GM06990 (cell line): ENCODE results near the gene IL17RD.
A peak's percentile ranks its signal among the peaks of the same experiment; 100 is the strongest.

Source experiments
- DNase-seq: peaks from one replicate; pipeline ENCODE4 v3.0.0-alpha.2; 2011; ENCODE audit not compliant: insufficient read length; ENCODE audit errors: extremely low read depth
- H3K27me3 ChIP-seq: replicated peaks from 2 replicates; pipeline ENCODE4 v1.6.0; 2011; ENCODE audit warnings: low read length; ENCODE audit not compliant: control insufficient read depth, insufficient read depth
- H3K36me3 ChIP-seq: 2 replicates; pipeline ENCODE4 v1.5.1; 2011; ENCODE audit warnings: low read length; ENCODE audit not compliant: control insufficient read depth, insufficient read depth
- H3K4me3 ChIP-seq: replicated peaks from 2 replicates; pipeline ENCODE4 v1.5.1; 2011; ENCODE audit warnings: low read depth, mild to moderate bottlenecking, control low read depth, low read length
- TF ChIP-seq, protein P1 (sequence below): IDR thresholded peaks from 2 replicates; pipeline ENCODE4 v1.5.1; 2011; ENCODE audit warnings: low read length, control low read depth, mild to moderate bottlenecking, inconsistent platforms; ENCODE audit not compliant: insufficient read depth, poor library complexity, severe bottlenecking

The IL17RD gene

DNA sequence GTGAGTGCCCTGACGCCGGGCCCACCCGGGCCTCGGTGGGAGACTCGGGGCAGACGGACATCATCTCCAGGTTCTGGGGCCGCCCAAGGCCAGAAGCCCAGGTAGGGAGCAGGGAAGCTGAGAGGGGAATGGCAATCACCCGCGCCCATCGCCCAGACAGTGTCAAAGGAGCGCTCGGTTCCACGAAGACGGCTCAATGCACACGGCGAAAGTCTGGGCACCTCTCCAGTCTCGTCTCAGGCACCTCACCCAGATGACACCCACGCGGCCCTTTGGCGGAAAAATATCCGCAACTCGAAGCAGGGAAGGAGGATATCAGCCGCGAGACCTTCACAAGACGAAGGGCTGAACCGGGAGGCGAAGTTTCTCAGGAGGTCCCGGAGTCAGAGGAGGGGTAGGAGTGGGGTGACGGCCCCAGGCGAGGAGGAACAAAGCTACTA lies 916 bp downstream of the IL17RD start:
- no peaks in the 10 kb centered on the region for H3K36me3 ChIP-seq
- H3K4me3 ChIP-seq: no peak overlapping the region
- peaks cover 6% of the 10 kb centered on the region for H3K27me3 ChIP-seq
- TF ChIP-seq, protein P1, sequence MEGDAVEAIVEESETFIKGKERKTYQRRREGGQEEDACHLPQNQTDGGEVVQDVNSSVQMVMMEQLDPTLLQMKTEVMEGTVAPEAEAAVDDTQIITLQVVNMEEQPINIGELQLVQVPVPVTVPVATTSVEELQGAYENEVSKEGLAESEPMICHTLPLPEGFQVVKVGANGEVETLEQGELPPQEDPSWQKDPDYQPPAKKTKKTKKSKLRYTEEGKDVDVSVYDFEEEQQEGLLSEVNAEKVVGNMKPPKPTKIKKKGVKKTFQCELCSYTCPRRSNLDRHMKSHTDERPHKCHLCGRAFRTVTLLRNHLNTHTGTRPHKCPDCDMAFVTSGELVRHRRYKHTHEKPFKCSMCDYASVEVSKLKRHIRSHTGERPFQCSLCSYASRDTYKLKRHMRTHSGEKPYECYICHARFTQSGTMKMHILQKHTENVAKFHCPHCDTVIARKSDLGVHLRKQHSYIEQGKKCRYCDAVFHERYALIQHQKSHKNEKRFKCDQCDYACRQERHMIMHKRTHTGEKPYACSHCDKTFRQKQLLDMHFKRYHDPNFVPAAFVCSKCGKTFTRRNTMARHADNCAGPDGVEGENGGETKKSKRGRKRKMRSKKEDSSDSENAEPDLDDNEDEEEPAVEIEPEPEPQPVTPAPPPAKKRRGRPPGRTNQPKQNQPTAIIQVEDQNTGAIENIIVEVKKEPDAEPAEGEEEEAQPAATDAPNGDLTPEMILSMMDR: no peak
- peak; percentile 15 for DNase-seq

DNA sequence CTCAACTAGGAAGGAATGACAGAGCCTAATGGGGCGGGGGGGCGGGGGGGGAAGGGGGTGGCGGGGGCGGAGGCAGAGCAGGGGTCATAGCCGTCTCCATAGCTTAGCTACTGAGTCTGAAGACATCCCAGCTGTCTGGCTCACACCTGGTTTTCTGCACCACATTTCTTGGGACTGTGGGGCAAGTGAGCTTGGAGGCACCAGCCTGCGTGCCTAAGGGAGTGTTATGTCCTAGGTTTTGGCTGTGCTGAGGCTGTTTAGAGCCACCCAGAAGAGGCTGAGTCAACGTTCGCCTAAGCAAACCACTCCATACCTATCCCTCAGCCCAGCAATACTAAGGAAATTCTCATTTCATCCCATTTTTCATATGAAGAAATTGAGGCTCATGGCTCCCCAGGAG lies 1.4 kb downstream of the IL17RD start:
- TF ChIP-seq, protein P1: no peak

DNA sequence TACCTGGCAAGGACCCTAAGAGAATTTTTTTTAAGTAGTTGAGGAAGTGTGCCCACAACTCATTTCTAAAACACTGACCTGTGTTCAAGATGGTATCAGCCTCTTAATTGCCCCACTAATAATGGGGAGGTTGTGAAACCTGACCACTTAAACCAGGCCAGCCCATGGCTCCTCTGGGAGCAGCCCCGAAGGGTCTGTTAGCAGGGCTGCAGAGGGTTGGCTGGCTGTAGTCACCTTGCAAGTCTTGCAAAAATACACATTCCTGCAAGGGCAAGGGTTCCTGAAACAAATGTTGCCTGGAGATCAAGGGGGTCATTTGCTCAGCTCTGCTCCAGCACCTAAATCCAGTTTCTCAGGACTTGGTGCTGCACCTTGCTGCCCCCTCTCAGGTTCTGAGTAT lies 3.2 kb downstream of the IL17RD start:
- TF ChIP-seq, protein P1: no peak
- no peak for DNase-seq
- Histone ChIP-seq H3K4me3 (no peak overlapping the region), H3K36me3 (no peaks in the 10 kb centered on the region), H3K27me3 (peaks cover 6% of the 10 kb centered on the region)

More for the DNA sequence above, 1.4 kb downstream of the IL17RD start:
- no peak for DNase-seq
- Histone ChIP-seq H3K27me3 (peaks cover 6% of the 10 kb centered on the region), H3K36me3 (no peaks in the 10 kb centered on the region), H3K4me3 (no peak overlapping the region)

DNA sequence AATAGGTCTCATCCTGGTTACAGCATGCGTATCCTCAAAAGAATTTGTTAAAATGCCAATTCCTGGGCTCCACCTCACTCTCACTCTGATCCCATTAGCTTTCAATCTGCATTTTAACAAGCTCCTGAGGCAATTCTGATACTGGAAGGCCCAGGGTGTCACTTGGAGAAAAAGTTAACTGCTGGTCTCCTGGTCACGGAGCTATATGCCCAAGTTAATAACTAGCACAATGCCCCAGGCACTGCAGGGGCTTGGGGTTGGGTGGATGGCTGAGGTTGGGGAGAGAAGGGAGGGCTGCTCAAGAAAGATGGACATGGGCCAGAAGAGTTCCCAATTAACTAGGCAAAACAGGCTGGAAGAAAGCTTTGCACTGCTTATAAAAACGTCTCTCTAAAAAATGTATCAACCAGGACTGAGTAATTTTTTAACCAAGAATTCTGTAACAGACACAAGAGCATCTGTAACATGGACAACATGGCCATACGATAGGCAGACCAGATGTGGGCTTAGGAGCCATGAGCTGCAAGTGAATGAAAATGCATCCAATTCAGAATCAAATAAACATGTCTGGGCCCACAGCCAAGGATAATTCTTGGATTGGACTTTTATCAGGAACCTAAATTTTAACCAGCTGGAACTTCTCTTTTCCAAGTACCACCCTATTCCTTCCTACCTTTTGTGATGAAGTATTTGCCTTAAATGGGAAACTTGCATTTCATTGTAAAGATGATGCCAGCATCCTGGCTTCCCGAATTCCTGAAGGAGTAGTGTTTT lies 4.2 kb downstream of the IL17RD start:
- TF ChIP-seq, protein P1: no peak
- Histone ChIP-seq H3K27me3 (peaks cover 4% of the 10 kb centered on the region), H3K4me3 (no peak overlapping the region), H3K36me3 (no peaks in the 10 kb centered on the region)
- no peak for DNase-seq

DNA sequence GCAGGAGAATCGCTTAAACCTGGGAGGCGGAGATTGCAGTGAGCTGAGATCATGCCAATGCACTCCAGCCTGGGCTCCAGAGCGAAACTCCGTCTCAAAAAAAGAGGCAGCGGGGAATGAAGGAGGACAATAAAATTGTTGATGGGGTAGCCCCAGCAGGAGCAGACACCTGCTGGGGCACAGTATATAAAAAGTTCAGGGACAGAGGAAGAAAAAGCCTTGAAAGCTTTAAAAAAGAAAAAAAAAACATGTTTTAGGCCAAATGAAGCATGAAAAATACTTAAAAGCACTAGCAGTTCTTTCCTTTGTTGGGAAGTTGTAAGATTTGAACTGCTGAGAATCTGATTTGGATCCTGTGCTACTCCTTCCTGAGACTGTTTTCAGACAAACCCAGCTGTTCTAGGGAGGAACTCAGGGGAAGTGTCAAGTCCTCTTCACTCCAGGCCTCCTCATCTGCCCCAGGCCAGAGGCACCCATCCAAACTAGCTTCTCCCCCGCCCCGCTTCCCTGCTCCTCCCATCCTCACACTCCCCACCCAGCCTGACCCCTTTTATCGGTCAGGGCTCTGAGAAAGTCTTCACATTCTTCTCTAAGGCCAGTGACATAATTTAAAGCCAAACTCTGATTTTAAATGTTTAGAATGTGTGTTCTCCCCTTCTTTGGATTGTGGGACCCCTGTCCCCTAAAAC lies 4.9 kb downstream of the IL17RD start:
- TF ChIP-seq, protein P1: no peak
- no peak for DNase-seq

More for the DNA sequence above, 4.9 kb downstream of the IL17RD start:
- no peaks in the 10 kb centered on the region for H3K36me3 ChIP-seq
- H3K4me3 ChIP-seq: no peak overlapping the region
- H3K27me3 ChIP-seq: peaks cover 4% of the 10 kb centered on the region
